Putamen (tissue), 1 donor: ENCODE results near the gene TMSB4X.
A peak's percentile ranks its signal among the peaks of the same experiment; 100 is the strongest.
"Not testable (repeated sequence)": the region's sequence is repeated elsewhere in the genome, so short reads cannot be mapped to it uniquely, and the experiment has no call there.

Experiments used
- DNase-seq: peaks from one replicate; pipeline ENCODE4 v3.0.0-alpha.2; 2016; ENCODE audit warnings: low spot score

The TMSB4X gene

GRCh38 chrX:12974796-12975669 is at the start of gene TMSB4X:
Gene TMSB4X (plus strand): TSS chrX:12975110.
- DNase-seq: peak; percentile 81

- DNase-seq: no peak
Observed at GRCh38 chrX:12929701-12930100, 45.2 kb upstream of the TMSB4X start.

GRCh38 chrX:12930150-12930549 is 44.8 kb upstream of the TMSB4X start:
- DNase-seq: no peak

- no peak for DNase-seq
Observed at GRCh38 chrX:12932244-12932643, 42.7 kb upstream of the TMSB4X start.

- DNase-seq: no peak
Observed at GRCh38 chrX:12934850-12935249, 40.1 kb upstream of the TMSB4X start.

GRCh38 chrX:12936947-12937346 is 38.0 kb upstream of the TMSB4X start:
- DNase-seq: no peak

- DNase-seq: not testable (repeated sequence)
Observed at GRCh38 chrX:12940471-12940870, 34.4 kb upstream of the TMSB4X start.

- not testable (repeated sequence) for DNase-seq
Observed at GRCh38 chrX:12943592-12943991, 31.3 kb upstream of the TMSB4X start.

- not testable (repeated sequence) for DNase-seq
Observed at GRCh38 chrX:12944452-12944851, 30.5 kb upstream of the TMSB4X start.

- no peak for DNase-seq
Observed at GRCh38 chrX:12945494-12945893, 29.4 kb upstream of the TMSB4X start.

GRCh38 chrX:12946406-12946805 is 28.5 kb upstream of the TMSB4X start:
- DNase-seq: no peak

- DNase-seq: no peak
Observed at GRCh38 chrX:12946838-12947544, 27.9 kb upstream of the TMSB4X start.

GRCh38 chrX:12947545-12948235 is 27.2 kb upstream of the TMSB4X start:
- DNase-seq: no peak

GRCh38 chrX:12948495-12948894 is 26.4 kb upstream of the TMSB4X start:
- DNase-seq: no peak

GRCh38 chrX:12949205-12949926 is 25.5 kb upstream of the TMSB4X start:
- DNase-seq: no peak

- DNase-seq: peak; percentile 85
Observed at GRCh38 chrX:12949927-12950656, 24.8 kb upstream of the TMSB4X start.

GRCh38 chrX:12950851-12951594 is 23.9 kb upstream of the TMSB4X start:
- no peak for DNase-seq

- DNase-seq: no peak
Observed at GRCh38 chrX:12951595-12951975, 23.3 kb upstream of the TMSB4X start.

GRCh38 chrX:12953420-12953819 is 21.5 kb upstream of the TMSB4X start:
- DNase-seq: no peak

- no peak for DNase-seq
Observed at GRCh38 chrX:12954376-12954775, 20.5 kb upstream of the TMSB4X start.

GRCh38 chrX:12954981-12955380 is 19.9 kb upstream of the TMSB4X start:
- no peak for DNase-seq
